ENCODE data around the gene NOP16. TPM values are rescaled to one million over a fixed set of nuclear protein-coding genes. Genes with fewer than 3 reads are reported as not detected.

Gene NOP16
- total and polyA plus RNA-seq, 2 of the 13 experiments (the other 11 are each of a cell fraction or from before 2014, with no cell fraction given) = 43.3 to 48.4 TPM

DNA sequence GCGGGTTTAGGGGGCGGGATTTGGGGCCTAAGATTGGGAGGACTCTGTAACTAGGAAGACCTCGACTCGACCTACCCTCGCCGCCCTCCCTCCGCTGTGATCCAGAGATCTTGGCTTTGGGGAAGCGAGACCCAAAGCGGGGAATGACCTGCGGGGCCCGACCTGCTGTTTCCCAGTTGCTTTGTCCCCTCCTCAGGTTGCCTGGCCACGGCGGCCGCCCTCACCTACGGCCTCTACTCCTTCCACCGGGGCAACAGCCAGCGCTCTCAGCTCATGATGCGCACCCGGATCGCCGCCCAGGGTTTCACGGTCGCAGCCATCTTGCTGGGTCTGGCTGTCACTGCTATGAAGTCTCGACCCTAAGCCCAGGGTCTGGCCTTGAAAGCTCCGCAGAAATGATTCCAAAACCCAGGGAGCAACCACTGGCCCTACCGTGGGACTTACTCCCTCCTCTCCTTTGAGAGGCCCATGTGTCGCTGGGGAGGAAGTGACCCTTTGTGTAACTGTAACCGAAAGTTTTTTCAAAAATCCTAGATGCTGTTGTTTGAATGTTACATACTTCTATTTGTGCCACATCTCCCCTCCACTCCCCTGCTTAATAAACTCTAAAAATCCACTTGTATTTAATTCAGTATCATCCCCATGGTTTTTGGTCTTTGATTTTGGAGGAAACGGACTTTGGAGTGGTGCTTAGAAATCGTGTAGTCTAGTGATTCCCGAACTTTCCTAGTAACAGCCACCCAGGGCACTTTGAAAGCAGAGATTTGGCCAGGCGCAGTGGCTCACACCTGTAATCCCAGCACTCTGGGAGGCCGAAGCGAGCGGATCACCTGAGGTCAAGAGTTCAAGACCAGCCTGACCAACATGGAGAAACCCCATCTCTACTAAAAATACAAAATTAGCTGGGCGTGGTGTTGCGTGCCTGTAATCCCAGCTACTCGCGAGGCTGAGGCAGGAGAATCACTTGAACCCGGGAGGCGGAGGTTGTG is 1.0 kb upstream of the NOP16 start (continued):
- TF ChIP-seq, protein P1, sequence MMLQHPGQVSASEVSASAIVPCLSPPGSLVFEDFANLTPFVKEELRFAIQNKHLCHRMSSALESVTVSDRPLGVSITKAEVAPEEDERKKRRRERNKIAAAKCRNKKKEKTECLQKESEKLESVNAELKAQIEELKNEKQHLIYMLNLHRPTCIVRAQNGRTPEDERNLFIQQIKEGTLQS (CRISPR knock-in tag; IDR thresholded peaks at IDR 0.05) = no peak
- TF ChIP-seq ZNF609 (CRISPR knock-in tag; IDR thresholded peaks at IDR 0.05; ENCODE audit: borderline replicate concordance) = no peak
- TF ChIP-seq ZBTB4 (CRISPR knock-in tag; IDR thresholded peaks at IDR 0.05; ENCODE audit: borderline replicate concordance) = no peak
- TF ChIP-seq MAX (IDR thresholded peaks at IDR 0.05) = peak; percentile 38
- no peak; the same call in 1 of the 2 replicates for TF ChIP-seq FOXO1 (CRISPR knock-in tag; IDR thresholded peaks at IDR 0.05)
- TF ChIP-seq NFE2L2 (IDR thresholded peaks at IDR 0.05; ENCODE audit: low read length) = no peak
- TF ChIP-seq, protein P2, sequence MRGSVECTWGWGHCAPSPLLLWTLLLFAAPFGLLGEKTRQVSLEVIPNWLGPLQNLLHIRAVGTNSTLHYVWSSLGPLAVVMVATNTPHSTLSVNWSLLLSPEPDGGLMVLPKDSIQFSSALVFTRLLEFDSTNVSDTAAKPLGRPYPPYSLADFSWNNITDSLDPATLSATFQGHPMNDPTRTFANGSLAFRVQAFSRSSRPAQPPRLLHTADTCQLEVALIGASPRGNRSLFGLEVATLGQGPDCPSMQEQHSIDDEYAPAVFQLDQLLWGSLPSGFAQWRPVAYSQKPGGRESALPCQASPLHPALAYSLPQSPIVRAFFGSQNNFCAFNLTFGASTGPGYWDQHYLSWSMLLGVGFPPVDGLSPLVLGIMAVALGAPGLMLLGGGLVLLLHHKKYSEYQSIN (CRISPR knock-in tag; IDR thresholded peaks at IDR 0.05; ENCODE audit: borderline replicate concordance) = no peak
- no peak for TF ChIP-seq SMARCE1 (IDR thresholded peaks at IDR 0.05; ENCODE audit: borderline replicate concordance)
- no peak for TF ChIP-seq ZFAT (CRISPR knock-in tag; conservative IDR thresholded peaks at IDR 0.05)
- no peak for TF ChIP-seq XBP1 (CRISPR knock-in tag; IDR thresholded peaks at IDR 0.05)
- 0 out of 2 replicates have a peak, but pooled peaks have one; percentile 27 for TF ChIP-seq HES4 (CRISPR knock-in tag; IDR thresholded peaks at IDR 0.05; ENCODE audit: borderline replicate concordance)
- TF ChIP-seq, protein P3, sequence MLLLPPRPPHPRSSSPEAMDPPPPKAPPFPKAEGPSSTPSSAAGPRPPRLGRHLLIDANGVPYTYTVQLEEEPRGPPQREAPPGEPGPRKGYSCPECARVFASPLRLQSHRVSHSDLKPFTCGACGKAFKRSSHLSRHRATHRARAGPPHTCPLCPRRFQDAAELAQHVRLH (CRISPR knock-in tag; IDR thresholded peaks at IDR 0.05; ENCODE audit: borderline replicate concordance, low read depth) = no peak
- no peak for TF ChIP-seq U2AF1 (optimal IDR thresholded peaks at IDR 0.05; ENCODE audit: low read depth, low read length)
- peak; percentile 49; the same call in 1 of the 2 replicates for TF ChIP-seq GFI1 (CRISPR knock-in tag; IDR thresholded peaks at IDR 0.05; ENCODE audit: borderline replicate concordance)
- TF ChIP-seq RXRA (CRISPR knock-in tag; IDR thresholded peaks at IDR 0.05) = no peak
- TF ChIP-seq ZFY (CRISPR knock-in tag; IDR thresholded peaks at IDR 0.05) = peak; percentile 2; the same call in 1 of the 2 replicates
- no peak for TF ChIP-seq ZNF260 (CRISPR knock-in tag; IDR thresholded peaks at IDR 0.05; ENCODE audit: borderline replicate concordance, low read depth)
- no peak for TF ChIP-seq ELF4 (CRISPR knock-in tag; IDR thresholded peaks at IDR 0.05; ENCODE audit: borderline replicate concordance)
